GM12878 (cell line): Measurements from ENCODE around the gene RAB36. TPM values are rescaled to one million over a fixed set of nuclear protein-coding genes. Genes with fewer than 3 reads are reported as not detected.

Source experiments
- ATAC-seq: fragments of 200-7000 bp; cut with Tn5 transposase; 3 replicates; pipeline ENCODE4 v1.9.1; 2020; ENCODE audit warnings: mild to moderate bottlenecking, moderate library complexity
- BruUV-seq: library from RNA; stranded (reverse); fragments of 400-500 nt; replicated peaks from 2 replicates; lab custom pipeline; 2021; lab: Mats Ljungman, UMichigan
- CTCF ChIA-PET: fragments of 300-600 bp; sonication (Branson Sonifier 250); formaldehyde crosslinking; extraction: SDS; loops from one replicate; lab custom pipeline; 2021; ENCODE audit warnings: inconsistent platforms; lab: Yijun Ruan, JAX
- POLR2A ChIA-PET: fragments of 350-600 bp; formaldehyde crosslinking; extraction: SDS; loops from one replicate; lab custom pipeline; 2021; ENCODE audit warnings: inconsistent platforms; lab: Charles Lee
- RAD21 ChIA-PET: fragments of 300-600 bp; sonication (Branson Sonifier 250); formaldehyde crosslinking; loops from one replicate; lab custom pipeline; 2023; ENCODE audit warnings: antibody characterized with exemption; ENCODE audit not compliant: unreplicated experiment; lab: Charles Lee
- SMC1A ChIA-PET: fragments of 300-600 bp; sonication (Branson Sonifier 250); formaldehyde crosslinking; loops from one replicate; lab custom pipeline; 2023; ENCODE audit not compliant: unreplicated experiment, uncharacterized antibody; lab: Charles Lee
- DNase-seq: peaks from one replicate; pipeline ENCODE4 v3.0.0-alpha.2; 2011; ENCODE audit warnings: low read depth, low spot score
- FAIRE-seq: peaks from 3 replicates; lab custom pipeline; 2011; peaks lifted over from hg19 to GRCh38; lab: Jason Lieb, UNC
- H2AFZ ChIP-seq: 2 replicates; pipeline ENCODE4 v1.6.0; 2011; ENCODE audit warnings: low read depth, low read length, control low read depth; ENCODE audit not compliant: control insufficient read depth
- H3K27ac ChIP-seq: 2 replicates; pipeline ENCODE4 v1.5.1; 2011; ENCODE audit warnings: control low read depth; ENCODE audit not compliant: control insufficient read depth, insufficient read depth
- H3K27me3 ChIP-seq, 2 experiments: replicated peaks in 1 of 2; 2 replicates each; pipeline versions ENCODE4 v1.6.0 to v1.6.1; 2011; ENCODE audit warnings: low read length in 1 of 2; ENCODE audit not compliant: control insufficient read depth in 2 of 2, insufficient read depth in 2 of 2
- H3K36me3 ChIP-seq, 2 experiments: 2 replicates each; pipeline ENCODE4 v1.5.1; 2011; ENCODE audit warnings: low read length in 1 of 2; ENCODE audit not compliant: control insufficient read depth in 2 of 2, insufficient read depth in 2 of 2
- H3K4me1 ChIP-seq: 2 replicates; pipeline ENCODE4 v1.6.1; 2011; ENCODE audit warnings: mild to moderate bottlenecking, low read length, moderate library complexity, mixed read lengths; ENCODE audit not compliant: control insufficient read depth, insufficient read depth
- H3K4me2 ChIP-seq: 2 replicates; pipeline ENCODE4 v1.6.0; 2011; ENCODE audit warnings: control low read depth; ENCODE audit not compliant: control insufficient read depth, insufficient read depth
- H3K4me3 ChIP-seq: fragments of 200-600 bp; sonication (generic); 2 replicates; pipeline ENCODE4 v1.5.1; 2016
- H3K79me2 ChIP-seq: 2 replicates; pipeline ENCODE4 v1.6.0; 2011; ENCODE audit warnings: low read length; ENCODE audit not compliant: control insufficient read depth, insufficient read depth
- H3K9ac ChIP-seq: 2 replicates; pipeline ENCODE4 v1.8.0; 2011; ENCODE audit warnings: low read length, control low read depth, mixed read lengths; ENCODE audit not compliant: control insufficient read depth, insufficient read depth
- H3K9me3 ChIP-seq: replicated peaks from 3 replicates; pipeline ENCODE4 v1.5.1; 2011; ENCODE audit warnings: mild to moderate bottlenecking, low read length; ENCODE audit not compliant: control insufficient read depth, insufficient read depth
- H4K20me1 ChIP-seq: 2 replicates; pipeline ENCODE4 v1.6.0; 2011; ENCODE audit not compliant: control insufficient read depth, insufficient read depth
- CEBPB ChIP-seq, 2 experiments: fragments of 150-350 bp in 1 of 2; IDR thresholded peaks; 2 replicates each; pipeline ENCODE4 v1.6.1; 2012 to 2014; ENCODE audit warnings: low read depth in 2 of 2, low read length in 2 of 2, borderline replicate concordance in 1 of 2, inconsistent platforms in 1 of 2
- CHD1 ChIP-seq: IDR thresholded peaks from 2 replicates; pipeline ENCODE4 v1.6.1; 2012; ENCODE audit warnings: low read depth, low read length, improper control_type of control experiment
- FOS ChIP-seq: IDR thresholded peaks from 3 replicates; pipeline ENCODE4 v1.6.1; 2011; ENCODE audit warnings: borderline replicate concordance; ENCODE audit not compliant: insufficient read length; ENCODE audit errors: extremely low read depth
- KAT2A ChIP-seq: conservative IDR thresholded peaks from 2 replicates; pipeline ENCODE4 v1.6.1; 2011; ENCODE audit warnings: low read depth, low read length; ENCODE audit not compliant: control insufficient read depth
- MTA3 ChIP-seq: IDR thresholded peaks from 2 replicates; pipeline ENCODE4 v1.6.1; 2012; ENCODE audit warnings: low read length, inconsistent platforms, borderline replicate concordance
- NR2C1 ChIP-seq: fragments of 450-650 bp; IDR thresholded peaks from 2 replicates; pipeline ENCODE4 v1.6.1; 2017; ENCODE audit warnings: antibody characterized with exemption, mild to moderate bottlenecking, moderate library complexity
- PAX5 ChIP-seq: IDR thresholded peaks from 2 replicates; pipeline ENCODE4 v1.6.1; 2011; ENCODE audit warnings: low read depth, low read length, borderline replicate concordance
- POLR2AphosphoS5 ChIP-seq: IDR thresholded peaks from 2 replicates; pipeline ENCODE4 v1.6.1; 2011; ENCODE audit warnings: mild to moderate bottlenecking, low read length, inconsistent platforms
- POU2F2 ChIP-seq: IDR thresholded peaks from 3 replicates; pipeline ENCODE4 v1.6.1; 2011; ENCODE audit warnings: low read depth, mild to moderate bottlenecking, low read length, borderline replicate concordance
- RCOR1 ChIP-seq: conservative IDR thresholded peaks from 2 replicates; pipeline ENCODE4 v1.6.1; 2012; ENCODE audit warnings: low read depth, low read length, improper control_type of control experiment
- WRNIP1 ChIP-seq: IDR thresholded peaks from 2 replicates; pipeline ENCODE4 v1.6.1; 2011; ENCODE audit warnings: low read depth, low read length, improper control_type of control experiment, borderline replicate concordance
- WGBS: methylation state at CpG from one replicate; pipeline ENCODE4 v1.1.6; 2016; ENCODE audit warnings: low lambda C conversion rate; ENCODE audit not compliant: insufficient replicate concordance, insufficient coverage; ENCODE audit errors: missing lambda C conversion rate; 5-methylcytosine and 5-hydroxymethylcytosine counted together
- in situ Hi-C: fragments of 300-500 bp; cut with MboI; formaldehyde crosslinking; loops from 9 replicates; pipeline ENCODE4 v1.14.3; 2018; ENCODE audit warnings: mixed read lengths
- intact Hi-C: fragments of 100-400 bp; cut with micrococcal nuclease; formaldehyde crosslinking; loops from one replicate; pipeline ENCODE4 v1.14.2; 2022; ENCODE audit not compliant: unreplicated experiment
- polyA plus RNA-seq, 11 experiments: library from polyadenylated mRNA; depleted of rRNA in 4 of 11; unstranded in 6 of 11; stranded (reverse) in 5 of 11; fragments of >200 nt; fragmentation: Nextera tagmentation in 4 of 11; fragmentation: Illumina TruSeq in 1 of 11; extraction: Ambion mirVana in 4 of 11; extraction: Trizol in 1 of 11; gene quantifications; 1 replicate in 1 of 11; 2 replicates in 10 of 11; pipeline versions ENCODE4 v1.2.1 to v1.2.3, GENCODE V29; 2011 to 2016; ENCODE audit warnings: inconsistent platforms in 2 of 11, missing spikeins in 2 of 11, low read depth in 1 of 11
- total RNA-seq, 4 experiments: library from RNA; depleted of rRNA in 3 of 4; stranded (reverse); fragments of >200 nt in 3 of 4; fragmentation: Illumina TruSeq in 1 of 4; extraction: Trizol in 1 of 4; gene quantifications; 2 replicates each; pipeline versions ENCODE4 v1.2.1 to v1.2.3, GENCODE V29; 2013 to 2021
- TF ChIP-seq, protein P1 (sequence below): fragments of 450-650 bp; IDR thresholded peaks from 2 replicates; pipeline ENCODE4 v1.6.1; 2017; ENCODE audit warnings: mild to moderate bottlenecking
- TF ChIP-seq, protein P2 (sequence below): fragments of 450-650 bp; IDR thresholded peaks from 2 replicates; pipeline ENCODE4 v1.6.1; 2016; ENCODE audit warnings: mild to moderate bottlenecking, moderate library complexity, borderline replicate concordance

RAB36 gene
- total and polyA plus RNA-seq, 10 of the 15 experiments (the other 5 are each of a cell fraction or from before 2014, with no cell fraction given) = 0.31 to 2.7 (median 1.1) TPM

DNA sequence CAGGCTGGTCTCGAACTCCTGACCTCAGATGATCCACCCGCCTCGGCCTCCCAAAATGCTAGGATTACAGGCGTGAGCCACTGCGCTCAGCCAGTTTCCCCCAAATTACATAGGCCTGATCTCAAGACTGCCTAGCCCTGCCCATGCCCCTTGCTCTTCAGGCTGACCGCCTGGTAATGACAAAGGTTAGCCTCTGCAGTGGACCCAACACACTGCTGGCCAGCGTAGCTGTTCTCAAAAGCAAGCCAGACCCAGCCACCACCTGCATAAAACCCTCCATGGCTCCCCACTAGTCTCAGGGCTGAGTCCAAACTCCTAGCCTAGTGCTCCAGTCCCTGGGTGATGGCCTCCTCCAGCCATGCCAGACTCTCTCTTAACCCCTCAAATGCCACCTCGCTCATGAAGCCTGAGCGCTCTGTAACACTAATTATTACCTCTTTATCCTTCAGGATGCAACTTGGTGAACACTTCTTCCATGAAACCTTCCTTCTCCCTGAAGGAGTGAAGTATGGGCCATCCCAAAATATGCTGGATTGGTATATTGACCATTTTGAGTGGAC lies 2.7 kb upstream of the RAB36 start (continued):
- TF ChIP-seq, protein P1, sequence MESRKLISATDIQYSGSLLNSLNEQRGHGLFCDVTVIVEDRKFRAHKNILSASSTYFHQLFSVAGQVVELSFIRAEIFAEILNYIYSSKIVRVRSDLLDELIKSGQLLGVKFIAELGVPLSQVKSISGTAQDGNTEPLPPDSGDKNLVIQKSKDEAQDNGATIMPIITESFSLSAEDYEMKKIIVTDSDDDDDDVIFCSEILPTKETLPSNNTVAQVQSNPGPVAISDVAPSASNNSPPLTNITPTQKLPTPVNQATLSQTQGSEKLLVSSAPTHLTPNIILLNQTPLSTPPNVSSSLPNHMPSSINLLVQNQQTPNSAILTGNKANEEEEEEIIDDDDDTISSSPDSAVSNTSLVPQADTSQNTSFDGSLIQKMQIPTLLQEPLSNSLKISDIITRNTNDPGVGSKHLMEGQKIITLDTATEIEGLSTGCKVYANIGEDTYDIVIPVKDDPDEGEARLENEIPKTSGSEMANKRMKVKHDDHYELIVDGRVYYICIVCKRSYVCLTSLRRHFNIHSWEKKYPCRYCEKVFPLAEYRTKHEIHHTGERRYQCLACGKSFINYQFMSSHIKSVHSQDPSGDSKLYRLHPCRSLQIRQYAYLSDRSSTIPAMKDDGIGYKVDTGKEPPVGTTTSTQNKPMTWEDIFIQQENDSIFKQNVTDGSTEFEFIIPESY = 0 out of 2 replicates have a peak, but pooled peaks have one; percentile 1
- TF ChIP-seq POU2F2 (no peak), NR2C1 (no peak), MTA3 (no peak)

DNA sequence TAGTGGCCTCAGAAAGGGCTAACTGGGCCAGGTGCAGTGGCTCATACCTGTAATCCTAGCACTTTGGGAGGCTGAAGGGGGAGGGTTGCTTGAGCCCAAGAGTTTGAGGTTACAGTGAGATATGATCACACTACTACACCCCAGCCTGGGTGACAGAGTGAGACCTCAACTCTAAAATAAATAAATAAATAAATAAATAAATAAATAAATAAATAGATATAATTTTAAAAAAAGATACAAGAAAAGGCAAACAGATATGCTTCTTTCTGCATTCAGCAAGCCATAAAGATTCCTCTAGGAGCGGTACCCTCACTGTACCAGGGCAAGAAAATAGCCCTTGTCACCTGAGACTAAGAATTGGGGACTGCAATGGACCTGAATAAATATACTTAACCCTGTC lies 2.2 kb upstream of the RAB36 start:
- Histone ChIP-seq H3K36me3 (no peaks in the 10 kb centered on the region), H3K79me2 (no peaks in the 10 kb centered on the region), H3K4me3 (no peak overlapping the region), H3K27me3 (no peaks in the 10 kb centered on the region), H3K9me3 (no peaks in the 10 kb centered on the region), H3K27ac (no peak overlapping the region), H3K4me2 (no peak overlapping the region), H4K20me1 (no peaks in the 10 kb centered on the region), H3K9ac (no peak overlapping the region), H3K4me1 (peaks cover 59% of the 10 kb centered on the region), H2AFZ (no peak overlapping the region)
- no TSS peak for BruUV-seq
- RAD21 ChIA-PET = interaction anchor here (0.6 to 2.7 kb wide), 2 partner anchors 30 to 139 kb away, joined by 4 to 13 read pairs; no protein-coding TSS in a partner anchor
- SMC1A ChIA-PET = no interaction called here
- intact Hi-C loops = loop anchor here (10.0 kb wide), 1 partner anchor 288 kb away; no protein-coding TSS in a partner anchor
- WGBS = 100% methylated on average over 1 of the region's 1 CpG
- DNase-seq (no peak), FAIRE-seq (no peak), ATAC-seq (no peak)
- CTCF ChIA-PET = interaction anchor here (1.0 to 2.0 kb wide), 4 partner anchors 16 to 184 kb away, joined by 3 to 21 read pairs (median 4); no protein-coding TSS in a partner anchor
- in situ Hi-C loops = no loop called here
- POLR2A ChIA-PET = interaction anchor here (1.9 kb wide), 1 partner anchor 211 kb away, joined by 4 read pairs; no protein-coding TSS in a partner anchor
- TF ChIP-seq CHD1 (no peak), FOS (no peak), RCOR1 (no peak), PAX5 (no peak), WRNIP1 (no peak), POLR2AphosphoS5 (no peak), CEBPB (IDR thresholded peaks at IDR 0.05; ENCODE audit: borderline replicate concordance in 1 of 2, low read depth in 2 of 2, low read length in 2 of 2) (no peak), KAT2A (no peak), NR2C1 (no peak)
- TF ChIP-seq, protein P2, sequence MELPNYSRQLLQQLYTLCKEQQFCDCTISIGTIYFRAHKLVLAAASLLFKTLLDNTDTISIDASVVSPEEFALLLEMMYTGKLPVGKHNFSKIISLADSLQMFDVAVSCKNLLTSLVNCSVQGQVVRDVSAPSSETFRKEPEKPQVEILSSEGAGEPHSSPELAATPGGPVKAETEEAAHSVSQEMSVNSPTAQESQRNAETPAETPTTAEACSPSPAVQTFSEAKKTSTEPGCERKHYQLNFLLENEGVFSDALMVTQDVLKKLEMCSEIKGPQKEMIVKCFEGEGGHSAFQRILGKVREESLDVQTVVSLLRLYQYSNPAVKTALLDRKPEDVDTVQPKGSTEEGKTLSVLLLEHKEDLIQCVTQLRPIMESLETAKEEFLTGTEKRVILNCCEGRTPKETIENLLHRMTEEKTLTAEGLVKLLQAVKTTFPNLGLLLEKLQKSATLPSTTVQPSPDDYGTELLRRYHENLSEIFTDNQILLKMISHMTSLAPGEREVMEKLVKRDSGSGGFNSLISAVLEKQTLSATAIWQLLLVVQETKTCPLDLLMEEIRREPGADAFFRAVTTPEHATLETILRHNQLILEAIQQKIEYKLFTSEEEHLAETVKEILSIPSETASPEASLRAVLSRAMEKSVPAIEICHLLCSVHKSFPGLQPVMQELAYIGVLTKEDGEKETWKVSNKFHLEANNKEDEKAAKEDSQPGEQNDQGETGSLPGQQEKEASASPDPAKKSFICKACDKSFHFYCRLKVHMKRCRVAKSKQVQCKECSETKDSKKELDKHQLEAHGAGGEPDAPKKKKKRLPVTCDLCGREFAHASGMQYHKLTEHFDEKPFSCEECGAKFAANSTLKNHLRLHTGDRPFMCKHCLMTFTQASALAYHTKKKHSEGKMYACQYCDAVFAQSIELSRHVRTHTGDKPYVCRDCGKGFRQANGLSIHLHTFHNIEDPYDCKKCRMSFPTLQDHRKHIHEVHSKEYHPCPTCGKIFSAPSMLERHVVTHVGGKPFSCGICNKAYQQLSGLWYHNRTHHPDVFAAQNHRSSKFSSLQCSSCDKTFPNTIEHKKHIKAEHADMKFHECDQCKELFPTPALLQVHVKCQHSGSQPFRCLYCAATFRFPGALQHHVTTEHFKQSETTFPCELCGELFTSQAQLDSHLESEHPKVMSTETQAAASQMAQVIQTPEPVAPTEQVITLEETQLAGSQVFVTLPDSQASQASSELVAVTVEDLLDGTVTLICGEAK = no peak
